ENCODE measurements around the gene CAMK1D.

DNA sequence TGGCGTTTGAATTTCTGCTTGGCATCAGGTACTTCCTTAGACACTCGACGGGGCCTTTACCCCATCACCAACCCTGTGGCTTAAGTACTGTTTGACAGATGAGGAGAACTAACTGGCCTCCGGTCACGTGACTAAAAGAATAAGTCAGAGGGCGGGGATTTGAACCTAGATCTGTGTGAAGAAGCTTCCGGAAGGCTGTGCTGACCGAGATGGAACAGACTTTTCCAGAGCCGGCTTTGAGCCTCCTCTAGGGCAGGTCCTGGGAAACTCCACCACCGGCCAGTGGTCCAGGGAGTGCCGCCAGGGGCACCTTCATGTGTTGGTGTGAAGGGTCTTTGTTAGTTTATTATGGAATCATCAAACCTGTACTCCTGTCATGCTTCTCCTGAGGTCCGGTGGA lies 26.9 kb downstream of the CAMK1D start:
- no peak for TF ChIP-seq MXI1 (IDR thresholded peaks at IDR 0.05; ENCODE audit: borderline replicate concordance, low read depth, low read length)
- TF ChIP-seq CTCF (conservative IDR thresholded peaks at IDR 0.05; ENCODE audit: low read depth, low read length), result no peak
- no peak for TF ChIP-seq MAFK (IDR thresholded peaks at IDR 0.05; ENCODE audit: low read depth, low read length)
- TF ChIP-seq POLR2A (IDR thresholded peaks at IDR 0.05; ENCODE audit: low read depth, low read length), result no peak
- no peak for TF ChIP-seq ELK1 (IDR thresholded peaks at IDR 0.05; ENCODE audit: borderline replicate concordance, low read depth, low read length)

Measured in IMR-90 (cell line).